Mesendoderm (in vitro differentiated cells): ENCODE data around the gene ALMS1.

Experiments
- DNase-seq: peaks from one replicate; pipeline ENCODE4 v3.0.0; 2013
- H2AK5ac ChIP-seq: 2 replicates; pipeline ENCODE4 v1.6.1; 2013; ENCODE audit warnings: low read length, inconsistent platforms
- H2BK120ac ChIP-seq: 2 replicates; pipeline ENCODE4 v1.6.1; 2013; ENCODE audit warnings: low read depth, mild to moderate bottlenecking, low read length, moderate library complexity, mixed read lengths
- H2BK15ac ChIP-seq: replicated peaks from 2 replicates; pipeline ENCODE4 v1.6.1; 2013; ENCODE audit warnings: low read depth, mild to moderate bottlenecking, moderate library complexity
- H2BK5ac ChIP-seq: 2 replicates; pipeline ENCODE4 v1.6.1; 2013; ENCODE audit warnings: low read length, inconsistent platforms
- H3K18ac ChIP-seq: 2 replicates; pipeline ENCODE4 v1.6.1; 2013; ENCODE audit warnings: mild to moderate bottlenecking, low read length, mixed read lengths
- H3K23ac ChIP-seq: one replicate; pipeline ENCODE4 v1.6.1; 2013; ENCODE audit warnings: low read length
- H3K27ac ChIP-seq: 2 replicates; pipeline ENCODE4 v1.5.1; 2013; ENCODE audit warnings: low read depth, mild to moderate bottlenecking, inconsistent platforms, low read length, moderate library complexity
- H3K27me3 ChIP-seq: 2 replicates; pipeline ENCODE4 v1.6.1; 2013; ENCODE audit warnings: low read length, control low read depth, mild to moderate bottlenecking, inconsistent platforms; ENCODE audit not compliant: insufficient read depth, poor library complexity
- H3K36me3 ChIP-seq: 2 replicates; pipeline ENCODE4 v1.6.1; 2013; ENCODE audit warnings: low read length, inconsistent platforms; ENCODE audit not compliant: control insufficient read depth, insufficient read depth
- H3K4ac ChIP-seq: one replicate; pipeline ENCODE4 v1.6.1; 2013; ENCODE audit warnings: low read depth, mild to moderate bottlenecking, low read length, moderate library complexity
- H3K4me1 ChIP-seq: 2 replicates; pipeline ENCODE4 v1.6.1; 2013; ENCODE audit warnings: low read depth, low read length, inconsistent platforms; ENCODE audit not compliant: control insufficient read depth
- H3K4me2 ChIP-seq: 2 replicates; pipeline ENCODE4 v1.6.1; 2013; ENCODE audit warnings: low read length
- H3K4me3 ChIP-seq: 2 replicates; pipeline ENCODE4 v1.5.1; 2013; ENCODE audit warnings: mild to moderate bottlenecking, low read length
- H3K56ac ChIP-seq: one replicate; pipeline ENCODE4 v1.6.1; 2013; ENCODE audit warnings: low read length
- H3K79me1 ChIP-seq: 2 replicates; pipeline ENCODE4 v1.6.1; 2013; ENCODE audit warnings: low read length, inconsistent platforms
- H3K79me2 ChIP-seq: 2 replicates; pipeline ENCODE4 v1.6.1; 2013; ENCODE audit warnings: mild to moderate bottlenecking, low read length; ENCODE audit not compliant: control insufficient read depth, insufficient read depth
- H3K9ac ChIP-seq: 2 replicates; pipeline ENCODE4 v1.6.1; 2013; ENCODE audit warnings: low read length, inconsistent platforms
- H4K5ac ChIP-seq: one replicate; pipeline ENCODE4 v1.6.1; 2013; ENCODE audit warnings: low read length
- H4K8ac ChIP-seq: one replicate; pipeline ENCODE4 v1.6.1; 2013; ENCODE audit warnings: low read depth, mild to moderate bottlenecking, control low read depth, low read length, moderate library complexity
- WGBS: extraction: QIAGEN DNeasy Blood & Tissue Kit; methylation state at CpG from one replicate; pipeline ENCODE4 v1.1.7; 2013; ENCODE audit warnings: low lambda C conversion rate, missing lambda C conversion rate; ENCODE audit not compliant: insufficient coverage; ENCODE audit errors: extremely low coverage; 5-methylcytosine and 5-hydroxymethylcytosine counted together

The ALMS1 gene

GRCh38 chr2:73404409-73404808, 18.8 kb downstream of the ALMS1 start:
- WGBS = no CpG with 5 or more reads among the region's 5 CpGs
- peaks cover 2% of the 10 kb centered on the region for H3K79me2 ChIP-seq
- no peak overlapping the region for H4K5ac ChIP-seq
- H3K79me1 ChIP-seq = peaks cover 9% of the 10 kb centered on the region
- H2BK5ac ChIP-seq = no peak overlapping the region
- no peak overlapping the region for H3K4me3 ChIP-seq
- H3K9ac ChIP-seq = no peak overlapping the region
- no peak overlapping the region for H3K23ac ChIP-seq
- H3K4me1 ChIP-seq = no peaks in the 10 kb centered on the region
- no peak overlapping the region for H3K4me2 ChIP-seq
- H4K8ac ChIP-seq = no peak overlapping the region
- H3K27ac ChIP-seq = no peak overlapping the region
- H3K36me3 ChIP-seq = no peaks in the 10 kb centered on the region
- no peak overlapping the region for H3K56ac ChIP-seq
- no peak for DNase-seq
- no peaks in the 10 kb centered on the region for H3K27me3 ChIP-seq
- H3K18ac ChIP-seq = no peak overlapping the region
- H2BK15ac ChIP-seq = no peak overlapping the region
- no peak overlapping the region for H2AK5ac ChIP-seq
- H3K4ac ChIP-seq = no peak overlapping the region
- H2BK120ac ChIP-seq = no peak overlapping the region

- Histone ChIP-seq H3K4me2 (no peak overlapping the region), H3K27ac (no peak overlapping the region), H2BK15ac (no peak overlapping the region), H2BK120ac (no peak overlapping the region), H3K79me1 (peaks cover 8% of the 10 kb centered on the region), H3K23ac (no peak overlapping the region), H3K36me3 (no peaks in the 10 kb centered on the region), H3K4ac (no peak overlapping the region), H4K5ac (no peak overlapping the region), H3K9ac (no peak overlapping the region), H3K4me3 (no peak overlapping the region), H3K4me1 (no peaks in the 10 kb centered on the region), H2BK5ac (no peak overlapping the region), H3K27me3 (no peaks in the 10 kb centered on the region), H3K56ac (no peak overlapping the region), H3K18ac (no peak overlapping the region), H4K8ac (no peak overlapping the region), H3K79me2 (peaks cover 2% of the 10 kb centered on the region), H2AK5ac (no peak overlapping the region)
- DNase-seq = no peak
- no CpG with 5 or more reads among the region's 2 CpGs for WGBS
These were observed 21.4 kb downstream of the ALMS1 start for GRCh38 chr2:73406996-73407395.

- H3K27ac ChIP-seq = no peak overlapping the region
- no CpG with 5 or more reads among the region's 3 CpGs for WGBS
- H3K79me2 ChIP-seq = peaks cover 2% of the 10 kb centered on the region
- no peak overlapping the region for H3K4me2 ChIP-seq
- no peak overlapping the region for H4K8ac ChIP-seq
- H2BK120ac ChIP-seq = no peak overlapping the region
- no peaks in the 10 kb centered on the region for H3K4me1 ChIP-seq
- no peak overlapping the region for H3K4ac ChIP-seq
- H3K23ac ChIP-seq = no peak overlapping the region
- no peaks in the 10 kb centered on the region for H3K27me3 ChIP-seq
- no peak overlapping the region for H3K4me3 ChIP-seq
- H3K56ac ChIP-seq = no peak overlapping the region
- H4K5ac ChIP-seq = no peak overlapping the region
- no peak overlapping the region for H2AK5ac ChIP-seq
- H3K9ac ChIP-seq = no peak overlapping the region
- no peaks in the 10 kb centered on the region for H3K36me3 ChIP-seq
- H2BK5ac ChIP-seq = no peak overlapping the region
- H3K79me1 ChIP-seq = peaks cover 8% of the 10 kb centered on the region
- DNase-seq = no peak
- no peak overlapping the region for H3K18ac ChIP-seq
- no peak overlapping the region for H2BK15ac ChIP-seq
These were observed 22.6 kb downstream of the ALMS1 start for GRCh38 chr2:73408198-73408597.

GRCh38 chr2:73414696-73415095, 29.1 kb downstream of the ALMS1 start:
- Histone ChIP-seq H3K18ac (no peak overlapping the region), H3K56ac (no peak overlapping the region), H4K5ac (no peak overlapping the region), H3K4ac (no peak overlapping the region), H4K8ac (no peak overlapping the region), H3K36me3 (no peaks in the 10 kb centered on the region), H2BK120ac (no peak overlapping the region), H3K79me1 (peaks cover 1% of the 10 kb centered on the region), H3K27ac (no peak overlapping the region), H3K4me1 (no peaks in the 10 kb centered on the region), H3K4me3 (no peak overlapping the region), H3K27me3 (no peaks in the 10 kb centered on the region), H2AK5ac (no peak overlapping the region), H2BK5ac (no peak overlapping the region), H3K4me2 (no peak overlapping the region), H3K79me2 (no peaks in the 10 kb centered on the region), H2BK15ac (no peak overlapping the region), H3K23ac (no peak overlapping the region), H3K9ac (no peak overlapping the region)
- no CpG with 5 or more reads among the region's 3 CpGs for WGBS
- no peak for DNase-seq

DNA sequence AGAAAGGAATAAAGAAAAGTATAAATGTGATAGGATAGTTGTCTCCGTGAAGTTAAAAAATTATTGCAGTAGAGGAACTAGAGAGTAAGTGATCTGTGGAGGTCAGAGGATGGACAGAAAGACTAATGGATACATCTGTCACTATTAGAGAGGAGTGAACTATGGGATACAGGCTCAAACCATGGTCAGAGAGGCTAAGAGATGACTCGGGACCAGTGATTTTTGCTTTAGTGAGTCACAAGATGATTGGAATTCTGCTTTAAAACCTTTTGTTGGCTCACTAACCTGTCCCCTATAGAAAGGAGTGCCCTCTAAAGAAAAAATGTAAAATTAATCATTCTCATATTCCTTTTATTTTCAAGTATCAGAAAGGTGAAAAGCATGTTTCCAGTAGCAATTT, 30.3 kb downstream of the ALMS1 start:
- no peak overlapping the region for H3K56ac ChIP-seq
- no peaks in the 10 kb centered on the region for H3K36me3 ChIP-seq
- H3K79me2 ChIP-seq = no peaks in the 10 kb centered on the region
- H3K4ac ChIP-seq = no peak overlapping the region
- no peak overlapping the region for H2BK15ac ChIP-seq
- no peak overlapping the region for H3K9ac ChIP-seq
- H3K23ac ChIP-seq = no peak overlapping the region
- no peak overlapping the region for H3K18ac ChIP-seq
- no peak overlapping the region for H4K5ac ChIP-seq
- H2BK5ac ChIP-seq = no peak overlapping the region
- no peak overlapping the region for H4K8ac ChIP-seq
- H3K79me1 ChIP-seq = peaks cover under 1% of the 10 kb centered on the region
- no peak overlapping the region for H3K4me3 ChIP-seq
- H2AK5ac ChIP-seq = no peak overlapping the region
- no peak overlapping the region for H2BK120ac ChIP-seq
- H3K27ac ChIP-seq = no peak overlapping the region
- WGBS = 100% methylated on average over 1 of the region's 2 CpGs
- H3K4me2 ChIP-seq = no peak overlapping the region
- DNase-seq = peak; percentile 9
- H3K4me1 ChIP-seq = no peaks in the 10 kb centered on the region
- H3K27me3 ChIP-seq = no peaks in the 10 kb centered on the region

- H2BK120ac ChIP-seq = no peak overlapping the region
- H3K79me1 ChIP-seq = no peaks in the 10 kb centered on the region
- H3K36me3 ChIP-seq = no peaks in the 10 kb centered on the region
- H3K79me2 ChIP-seq = no peaks in the 10 kb centered on the region
- H3K18ac ChIP-seq = no peak overlapping the region
- no peak overlapping the region for H3K56ac ChIP-seq
- no peak overlapping the region for H3K4ac ChIP-seq
- no peak overlapping the region for H2BK5ac ChIP-seq
- H3K27ac ChIP-seq = no peak overlapping the region
- DNase-seq = no peak
- no peak overlapping the region for H3K4me2 ChIP-seq
- H3K4me3 ChIP-seq = no peak overlapping the region
- H2AK5ac ChIP-seq = no peak overlapping the region
- no peaks in the 10 kb centered on the region for H3K4me1 ChIP-seq
- H4K8ac ChIP-seq = no peak overlapping the region
- H3K27me3 ChIP-seq = no peaks in the 10 kb centered on the region
- no peak overlapping the region for H3K23ac ChIP-seq
- no peak overlapping the region for H2BK15ac ChIP-seq
- H3K9ac ChIP-seq = no peak overlapping the region
- no peak overlapping the region for H4K5ac ChIP-seq
- no CpG with 5 or more reads among the region's 7 CpGs for WGBS
These were observed 32.7 kb downstream of the ALMS1 start for GRCh38 chr2:73418343-73418742.
